ENCODE measurements around the gene IL33. TPM values are rescaled to one million over a fixed set of nuclear protein-coding genes. Genes with fewer than 3 reads are reported as not detected.

IL33 gene
- total RNA-seq, 1 donor from 2014 or later: not detected

Other genes with a start within 250 kb of the IL33 start
- gene RANBP6, start 200.2 kb upstream of the IL33 start, total RNA-seq: 28.4 and 29.5 TPM in 2 replicates
- gene TPD52L3, start 112.6 kb downstream of the IL33 start, total RNA-seq: not detected in 2 replicates
- gene UHRF2, start 197.4 kb downstream of the IL33 start, total RNA-seq: 36.4 and 37.4 TPM in 2 replicates

Data from astrocyte (in vitro differentiated cells and primary cell).